Measurements from ENCODE around the gene FCHSD2. TPM values are rescaled to one million over a fixed set of nuclear protein-coding genes. Genes with fewer than 3 reads are reported as not detected.

The FCHSD2 gene
- total RNA-seq, 1 donor from 2014 or later, result 16.0 TPM

DNA sequence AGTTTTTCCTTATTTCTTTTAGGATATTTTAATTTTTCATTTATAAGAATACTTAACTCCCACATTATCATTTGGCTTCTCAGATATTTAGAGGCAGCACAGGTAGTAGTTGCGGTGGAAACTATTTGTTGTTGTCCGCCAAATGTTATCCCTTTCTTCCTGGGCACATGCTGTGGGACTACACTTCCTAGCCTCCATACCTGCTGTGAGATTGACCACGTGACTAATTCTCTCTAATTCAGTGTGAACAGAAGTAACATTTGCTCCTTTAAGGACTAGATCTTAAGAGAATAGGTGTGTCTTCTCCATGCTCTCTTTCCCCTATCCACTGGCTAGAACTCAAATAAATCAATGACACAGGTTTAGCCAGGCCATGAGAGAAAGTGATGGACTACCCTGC lies 191.4 kb downstream of the FCHSD2 start:
- Mint-ChIP-seq H3K27me3 (ENCODE audit: low read depth) (no peaks in the 10 kb centered on the region), H3K4me3 (ENCODE audit: low read depth) (no peak overlapping the region), H3K9me3 (no peaks in the 10 kb centered on the region), H3K36me3 (ENCODE audit: low read depth) (no peaks in the 10 kb centered on the region), H3K27ac (no peak overlapping the region), H3K4me1 (ENCODE audit: low read depth) (peaks cover 2% of the 10 kb centered on the region)
- intact Hi-C loops (cut with micrococcal nuclease), result no loop called here
- DNase-seq (ENCODE audit: low spot score), result no peak

DNA sequence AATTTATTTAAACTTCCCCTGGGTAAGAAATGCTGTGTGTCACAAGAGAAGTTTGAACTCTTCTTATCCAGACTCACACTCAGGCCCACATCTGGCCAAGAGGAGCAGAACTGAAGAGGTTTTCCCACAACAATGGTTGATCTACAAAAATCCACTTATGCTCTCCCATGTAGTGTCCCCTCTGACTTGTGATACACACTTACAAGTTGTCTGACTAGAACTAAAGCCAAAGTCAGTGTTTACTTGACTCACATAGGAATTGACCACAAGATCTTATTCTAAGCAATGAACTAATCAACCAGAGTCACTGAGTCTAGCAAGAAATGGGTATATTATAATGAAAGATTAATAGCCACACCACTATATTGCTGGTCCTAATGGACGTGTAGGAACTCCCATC lies 194.9 kb downstream of the FCHSD2 start:
- Mint-ChIP-seq H3K36me3 (ENCODE audit: low read depth) (no peaks in the 10 kb centered on the region), H3K27me3 (ENCODE audit: low read depth) (no peaks in the 10 kb centered on the region), H3K4me3 (ENCODE audit: low read depth) (no peak overlapping the region), H3K27ac (no peak overlapping the region), H3K9me3 (no peaks in the 10 kb centered on the region), H3K4me1 (ENCODE audit: low read depth) (no peaks in the 10 kb centered on the region)
- intact Hi-C loops (cut with micrococcal nuclease), result no loop called here
- no peak for DNase-seq (ENCODE audit: low spot score)

DNA sequence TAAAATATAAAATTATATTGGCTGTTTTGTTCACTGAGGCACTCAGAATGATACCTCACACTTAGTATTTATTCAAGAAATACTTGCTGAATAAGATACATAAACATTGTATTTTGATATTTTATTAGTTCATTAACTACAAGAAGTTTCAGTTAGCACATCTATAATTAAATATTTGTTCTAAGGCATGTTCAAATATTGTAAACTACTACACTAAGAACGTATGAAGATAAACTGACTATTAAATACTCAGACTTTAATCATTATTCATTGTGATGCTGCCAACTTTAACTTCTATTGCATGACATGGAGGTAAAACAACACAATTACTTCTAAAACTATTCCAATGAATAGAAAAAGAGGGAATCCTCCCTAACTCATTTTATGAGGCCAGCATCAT lies 198.5 kb downstream of the FCHSD2 start:
- DNase-seq (ENCODE audit: low spot score), result no peak
- Mint-ChIP-seq H3K27me3 (ENCODE audit: low read depth) (no peaks in the 10 kb centered on the region), H3K36me3 (ENCODE audit: low read depth) (peaks cover 2% of the 10 kb centered on the region), H3K4me1 (ENCODE audit: low read depth) (no peaks in the 10 kb centered on the region), H3K9me3 (no peaks in the 10 kb centered on the region), H3K4me3 (ENCODE audit: low read depth) (no peak overlapping the region), H3K27ac (no peak overlapping the region)
- intact Hi-C loops (cut with micrococcal nuclease), result no loop called here

DNA sequence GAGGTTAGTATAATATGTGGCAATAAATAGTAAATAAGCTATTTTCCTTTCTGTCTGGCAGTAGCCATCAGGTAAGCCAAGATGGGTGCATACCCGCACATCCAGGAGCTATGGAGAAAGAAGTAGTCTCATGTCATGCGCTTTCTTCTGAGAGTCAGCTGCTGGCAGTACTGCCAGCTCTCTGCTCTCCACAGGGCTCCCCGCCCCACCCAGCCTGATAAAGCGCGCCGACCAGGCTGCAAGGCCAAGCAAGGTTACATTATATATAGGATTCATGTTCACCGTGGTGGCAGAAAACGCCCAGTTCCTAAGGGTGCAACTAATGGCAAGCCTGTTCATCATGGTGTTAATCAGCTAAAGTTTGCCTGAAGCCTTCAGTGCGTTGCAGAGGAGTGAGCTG lies 201.7 kb downstream of the FCHSD2 start:
- Mint-ChIP-seq H3K36me3 (ENCODE audit: low read depth) (peaks cover 2% of the 10 kb centered on the region), H3K9me3 (no peaks in the 10 kb centered on the region), H3K27ac (no peak overlapping the region), H3K4me1 (ENCODE audit: low read depth) (no peaks in the 10 kb centered on the region), H3K27me3 (ENCODE audit: low read depth) (no peaks in the 10 kb centered on the region), H3K4me3 (ENCODE audit: low read depth) (no peak overlapping the region)
- no peak for DNase-seq (ENCODE audit: low spot score)
- intact Hi-C loops (cut with micrococcal nuclease), result no loop called here

DNA sequence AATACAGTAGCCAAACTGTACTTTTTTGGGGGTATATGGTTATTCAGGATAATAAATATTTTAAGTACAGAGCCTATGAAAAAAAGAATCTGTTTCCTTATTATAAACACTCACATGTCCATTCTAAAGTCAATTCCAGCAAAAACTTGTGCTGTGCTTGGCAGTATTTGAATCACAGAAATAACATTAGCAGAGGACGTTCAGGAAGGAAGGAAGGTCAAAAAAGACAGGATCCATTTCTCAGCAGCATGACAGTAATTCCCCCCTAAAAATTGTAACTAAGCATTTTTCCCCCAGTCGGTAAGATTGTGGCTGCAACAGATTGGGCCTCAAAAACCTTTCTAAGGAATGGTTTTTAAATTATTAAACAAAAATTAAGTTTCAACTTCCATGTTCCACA lies 203.1 kb downstream of the FCHSD2 start:
- no peaks in the 10 kb centered on the region for H3K9me3 Mint-ChIP-seq
- intact Hi-C loops (cut with micrococcal nuclease), result no loop called here
- H3K4me1 Mint-ChIP-seq (ENCODE audit: low read depth), result no peaks in the 10 kb centered on the region
- H3K27ac Mint-ChIP-seq, result no peak overlapping the region
- peaks cover 2% of the 10 kb centered on the region for H3K36me3 Mint-ChIP-seq (ENCODE audit: low read depth)
- H3K27me3 Mint-ChIP-seq (ENCODE audit: low read depth), result no peaks in the 10 kb centered on the region
- no peak for DNase-seq (ENCODE audit: low spot score)
- no peak overlapping the region for H3K4me3 Mint-ChIP-seq (ENCODE audit: low read depth)

DNA sequence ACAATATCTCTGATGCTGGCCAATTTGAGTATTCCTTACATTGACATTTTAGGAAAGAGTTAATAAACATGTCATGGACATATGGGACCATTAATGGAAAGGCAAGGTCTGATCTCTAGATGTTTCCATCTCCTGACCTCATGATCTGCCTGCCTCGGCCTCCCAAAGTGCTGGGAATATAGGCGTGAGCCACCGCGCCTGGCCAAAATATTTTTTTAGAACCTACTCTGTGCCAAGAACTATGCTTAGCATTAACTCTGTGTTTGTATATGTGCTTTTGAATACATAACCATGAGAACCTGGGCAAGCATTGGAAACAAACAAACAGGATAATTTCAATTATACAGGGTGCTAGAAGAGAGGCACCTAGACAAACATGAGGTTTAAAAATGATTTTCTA lies 204.7 kb downstream of the FCHSD2 start:
- H3K36me3 Mint-ChIP-seq (ENCODE audit: low read depth), result peaks cover 2% of the 10 kb centered on the region
- intact Hi-C loops (cut with micrococcal nuclease), result no loop called here
- no peak overlapping the region for H3K4me3 Mint-ChIP-seq (ENCODE audit: low read depth)
- DNase-seq (ENCODE audit: low spot score), result no peak
- H3K4me1 Mint-ChIP-seq (ENCODE audit: low read depth), result no peaks in the 10 kb centered on the region
- no peaks in the 10 kb centered on the region for H3K9me3 Mint-ChIP-seq
- H3K27me3 Mint-ChIP-seq (ENCODE audit: low read depth), result no peaks in the 10 kb centered on the region
- no peak overlapping the region for H3K27ac Mint-ChIP-seq

DNA sequence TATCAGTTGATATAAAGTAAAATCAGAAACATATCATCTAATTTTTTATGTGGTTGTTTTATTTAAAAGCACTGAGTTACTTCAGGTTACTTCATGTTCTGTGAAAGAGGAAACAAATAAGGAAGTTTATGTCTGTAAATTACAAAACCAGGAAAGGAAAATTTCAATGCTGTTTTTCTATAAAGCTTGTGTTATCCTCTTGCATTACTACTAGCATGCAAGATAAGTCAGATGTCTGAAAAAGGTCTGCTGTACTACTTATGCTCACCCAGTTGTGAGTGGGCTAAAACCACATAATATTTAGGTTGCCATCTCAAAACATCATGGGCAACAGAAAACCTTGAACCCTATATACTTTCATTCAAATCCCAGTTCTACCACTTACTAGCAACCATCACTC lies 206.4 kb downstream of the FCHSD2 start:
- H3K4me3 Mint-ChIP-seq (ENCODE audit: low read depth), result no peak overlapping the region
- no peaks in the 10 kb centered on the region for H3K9me3 Mint-ChIP-seq
- H3K36me3 Mint-ChIP-seq (ENCODE audit: low read depth), result peaks cover 2% of the 10 kb centered on the region
- DNase-seq (ENCODE audit: low spot score), result no peak
- H3K27me3 Mint-ChIP-seq (ENCODE audit: low read depth), result no peaks in the 10 kb centered on the region
- intact Hi-C loops (cut with micrococcal nuclease), result no loop called here
- no peaks in the 10 kb centered on the region for H3K4me1 Mint-ChIP-seq (ENCODE audit: low read depth)
- H3K27ac Mint-ChIP-seq, result no peak overlapping the region

DNA sequence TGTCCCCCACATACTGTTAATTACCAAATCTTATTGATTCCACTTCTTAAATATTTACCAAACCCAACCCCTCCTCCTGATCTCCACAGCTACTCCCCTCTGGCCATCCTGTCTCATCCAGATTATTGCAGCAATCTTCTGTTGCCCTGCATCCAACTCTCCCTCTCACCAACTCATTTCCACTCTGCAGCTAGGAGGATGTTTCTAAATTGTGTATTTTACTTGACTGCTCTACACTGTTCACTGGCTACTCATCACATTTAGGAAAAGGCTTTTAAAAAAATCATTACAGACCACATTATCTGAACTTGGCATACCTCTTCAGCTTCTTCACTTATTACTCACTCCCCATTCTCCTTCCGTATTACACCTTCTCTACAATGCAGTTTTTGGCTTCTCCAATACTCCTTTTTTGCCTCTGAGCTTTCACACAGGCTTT lies 210.0 kb downstream of the FCHSD2 start:
- intact Hi-C loops (cut with micrococcal nuclease), result no loop called here
- Mint-ChIP-seq H3K4me1 (ENCODE audit: low read depth) (no peaks in the 10 kb centered on the region), H3K4me3 (ENCODE audit: low read depth) (no peak overlapping the region), H3K27ac (no peak overlapping the region), H3K36me3 (ENCODE audit: low read depth) (no peaks in the 10 kb centered on the region), H3K27me3 (ENCODE audit: low read depth) (no peaks in the 10 kb centered on the region), H3K9me3 (no peaks in the 10 kb centered on the region)
- DNase-seq (ENCODE audit: low spot score), result no peak

DNA sequence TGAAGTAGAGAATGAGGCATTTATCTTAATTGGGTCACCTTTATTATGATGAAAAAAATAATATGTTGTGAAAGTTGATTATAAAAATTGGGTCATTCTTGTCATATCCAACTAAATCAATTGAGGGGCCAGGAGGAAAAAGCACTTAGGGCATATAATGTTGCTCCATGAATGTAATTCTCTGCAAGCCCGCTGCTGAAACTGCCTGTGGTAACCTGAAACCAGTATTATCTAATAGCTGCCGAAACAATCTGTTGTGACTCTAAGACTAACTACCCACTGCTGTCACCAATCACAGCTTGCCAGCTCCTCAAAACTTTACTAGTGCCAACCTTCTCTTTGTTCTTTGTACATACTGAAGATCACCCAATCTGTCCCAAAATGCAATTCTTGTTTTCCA lies 212.1 kb downstream of the FCHSD2 start:
- intact Hi-C loops (cut with micrococcal nuclease), result no loop called here
- Mint-ChIP-seq H3K27me3 (ENCODE audit: low read depth) (no peaks in the 10 kb centered on the region), H3K27ac (no peak overlapping the region), H3K4me3 (ENCODE audit: low read depth) (no peak overlapping the region), H3K36me3 (ENCODE audit: low read depth) (no peaks in the 10 kb centered on the region), H3K4me1 (ENCODE audit: low read depth) (no peaks in the 10 kb centered on the region), H3K9me3 (no peaks in the 10 kb centered on the region)
- no peak for DNase-seq (ENCODE audit: low spot score)

DNA sequence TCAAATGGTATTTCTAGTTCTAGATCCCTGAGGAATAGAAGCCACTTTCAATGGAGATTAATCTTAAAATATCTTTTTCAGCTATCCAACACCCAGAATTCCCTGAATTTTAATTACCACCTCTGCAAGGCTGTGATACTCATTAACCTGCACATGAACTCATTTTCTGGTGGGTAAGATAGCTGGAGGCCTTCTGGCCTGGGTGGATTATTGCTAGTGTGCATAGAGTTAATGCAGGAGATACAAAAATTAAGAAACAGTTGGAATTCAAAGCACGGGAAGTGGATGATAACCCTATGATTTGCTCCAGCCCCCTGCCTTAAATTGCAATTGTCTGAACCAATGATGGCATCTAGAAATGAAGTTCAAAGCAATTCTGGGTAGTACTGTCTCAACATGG lies 212.9 kb downstream of the FCHSD2 start:
- H3K36me3 Mint-ChIP-seq (ENCODE audit: low read depth), result no peaks in the 10 kb centered on the region
- H3K27ac Mint-ChIP-seq, result no peak overlapping the region
- H3K4me3 Mint-ChIP-seq (ENCODE audit: low read depth), result no peak overlapping the region
- H3K4me1 Mint-ChIP-seq (ENCODE audit: low read depth), result no peaks in the 10 kb centered on the region
- intact Hi-C loops (cut with micrococcal nuclease), result no loop called here
- no peaks in the 10 kb centered on the region for H3K27me3 Mint-ChIP-seq (ENCODE audit: low read depth)
- no peak for DNase-seq (ENCODE audit: low spot score)
- H3K9me3 Mint-ChIP-seq, result no peaks in the 10 kb centered on the region

DNA sequence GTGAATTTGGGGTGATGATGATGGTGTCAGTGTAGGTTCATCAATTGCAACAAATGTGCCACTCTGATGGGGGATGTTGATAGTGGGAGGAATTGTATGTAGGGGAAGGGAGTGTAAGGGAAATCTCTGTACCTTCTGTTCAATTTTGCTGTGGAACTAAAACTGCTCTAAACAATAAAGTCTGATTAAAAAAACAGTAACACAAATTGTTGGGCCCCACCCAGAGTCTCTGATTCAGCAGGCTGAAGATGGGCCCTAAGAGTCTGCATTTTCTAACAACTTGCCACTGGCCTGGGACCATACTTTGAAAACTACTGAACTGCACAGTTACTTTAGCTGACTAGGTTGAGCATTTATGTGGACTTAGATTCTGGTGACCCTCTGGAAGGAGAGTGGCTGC lies 214.7 kb downstream of the FCHSD2 start:
- H3K9me3 Mint-ChIP-seq, result no peaks in the 10 kb centered on the region
- no peak for DNase-seq (ENCODE audit: low spot score)
- no peaks in the 10 kb centered on the region for H3K4me1 Mint-ChIP-seq (ENCODE audit: low read depth)
- no peak overlapping the region for H3K4me3 Mint-ChIP-seq (ENCODE audit: low read depth)
- H3K27ac Mint-ChIP-seq, result no peak overlapping the region
- H3K27me3 Mint-ChIP-seq (ENCODE audit: low read depth), result no peaks in the 10 kb centered on the region
- intact Hi-C loops (cut with micrococcal nuclease), result no loop called here
- no peaks in the 10 kb centered on the region for H3K36me3 Mint-ChIP-seq (ENCODE audit: low read depth)

DNA sequence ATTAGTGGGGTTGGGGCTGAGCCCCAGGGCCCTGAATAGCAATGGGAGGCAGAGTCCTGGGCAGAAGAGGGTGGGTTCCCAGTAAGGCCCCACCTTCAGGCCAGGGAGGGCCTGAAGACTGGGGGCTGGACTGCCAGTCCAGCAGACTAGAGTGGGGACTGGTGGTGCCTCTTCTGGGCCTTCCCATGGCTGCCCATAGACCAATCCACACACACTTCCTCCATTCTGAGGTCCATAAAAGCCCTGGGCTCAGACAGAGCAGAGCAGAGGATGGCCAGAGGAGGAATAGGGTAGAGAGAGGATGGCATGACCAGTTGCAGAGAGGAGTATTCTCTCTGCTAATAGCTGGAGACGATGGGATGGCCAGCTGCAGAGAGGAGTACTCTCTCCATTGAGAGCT lies 216.0 kb downstream of the FCHSD2 start:
- Mint-ChIP-seq H3K27me3 (ENCODE audit: low read depth) (no peaks in the 10 kb centered on the region), H3K4me1 (ENCODE audit: low read depth) (no peaks in the 10 kb centered on the region), H3K27ac (no peak overlapping the region), H3K9me3 (no peaks in the 10 kb centered on the region), H3K36me3 (ENCODE audit: low read depth) (peaks cover 4% of the 10 kb centered on the region), H3K4me3 (ENCODE audit: low read depth) (no peak overlapping the region)
- intact Hi-C loops (cut with micrococcal nuclease), result no loop called here
- DNase-seq (ENCODE audit: low spot score), result no peak

DNA sequence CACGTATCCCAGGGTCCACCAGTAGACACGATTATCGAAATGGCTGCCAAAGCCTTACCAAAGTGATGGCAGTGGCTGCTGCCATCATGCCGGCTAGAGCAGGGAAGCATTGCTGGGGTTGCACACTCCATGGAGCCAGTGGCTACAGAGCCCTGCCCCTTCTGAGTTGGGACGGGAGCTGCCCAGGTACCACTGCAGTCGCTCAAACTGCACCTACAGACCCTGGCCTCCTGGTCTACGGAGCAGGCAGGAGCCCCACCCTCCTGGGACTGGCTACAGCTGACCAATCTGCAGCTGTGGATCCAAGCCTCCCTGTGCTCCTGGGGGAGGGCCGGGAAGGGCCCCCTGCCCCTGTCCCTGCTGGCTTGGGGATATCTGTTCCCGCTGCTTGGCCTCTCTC lies 216.5 kb downstream of the FCHSD2 start:
- DNase-seq (ENCODE audit: low spot score), result no peak
- Mint-ChIP-seq H3K4me1 (ENCODE audit: low read depth) (no peaks in the 10 kb centered on the region), H3K4me3 (ENCODE audit: low read depth) (no peak overlapping the region), H3K27ac (no peak overlapping the region), H3K27me3 (ENCODE audit: low read depth) (no peaks in the 10 kb centered on the region), H3K36me3 (ENCODE audit: low read depth) (peaks cover 4% of the 10 kb centered on the region), H3K9me3 (no peaks in the 10 kb centered on the region)
- intact Hi-C loops (cut with micrococcal nuclease), result loop anchor here (2.0 kb wide), 1 partner anchor 253 kb away; no protein-coding TSS in a partner anchor

DNA sequence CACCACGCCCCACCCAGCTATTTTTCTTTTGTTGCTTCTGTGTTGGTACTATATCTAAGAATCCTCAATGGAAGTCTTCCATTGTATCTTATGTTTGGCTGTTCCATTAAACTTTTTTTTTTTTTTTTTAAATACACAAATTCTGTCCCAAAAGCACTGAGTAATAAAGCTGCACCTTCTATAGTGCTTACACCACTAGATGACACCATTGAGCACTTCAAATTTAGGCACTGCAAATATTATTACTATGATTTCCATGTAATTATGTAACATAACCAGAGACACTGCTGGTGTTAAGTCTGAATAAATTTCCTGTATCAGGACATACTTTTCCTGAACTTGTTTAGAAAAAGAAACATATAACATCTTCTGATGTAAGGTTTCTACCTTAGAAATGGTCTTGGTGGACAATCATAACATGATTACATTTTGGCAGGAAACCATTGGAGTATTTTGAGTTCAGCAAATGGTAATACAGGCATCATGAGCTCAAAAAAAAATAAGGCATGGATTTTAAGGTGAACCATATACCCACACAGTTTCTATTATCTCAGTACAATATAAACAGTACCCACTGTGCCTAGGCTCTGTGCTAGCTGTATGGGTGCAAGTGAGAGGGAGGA lies 217.4 kb downstream of the FCHSD2 start:
- Mint-ChIP-seq H3K27ac (no peak overlapping the region), H3K9me3 (no peaks in the 10 kb centered on the region), H3K4me1 (ENCODE audit: low read depth) (no peaks in the 10 kb centered on the region), H3K4me3 (ENCODE audit: low read depth) (no peak overlapping the region), H3K27me3 (ENCODE audit: low read depth) (no peaks in the 10 kb centered on the region), H3K36me3 (ENCODE audit: low read depth) (peaks cover 4% of the 10 kb centered on the region)
- intact Hi-C loops (cut with micrococcal nuclease), result loop anchor here (2.0 kb wide), 1 partner anchor 254 kb away; no protein-coding TSS in a partner anchor
- no peak for DNase-seq (ENCODE audit: low spot score)
